ENCODE measurements around the gene GON4L.
"Not testable (repeated sequence)": the region's sequence is repeated elsewhere in the genome, so short reads cannot be mapped to it uniquely, and the experiment has no call there.

Gene GON4L

DNA sequence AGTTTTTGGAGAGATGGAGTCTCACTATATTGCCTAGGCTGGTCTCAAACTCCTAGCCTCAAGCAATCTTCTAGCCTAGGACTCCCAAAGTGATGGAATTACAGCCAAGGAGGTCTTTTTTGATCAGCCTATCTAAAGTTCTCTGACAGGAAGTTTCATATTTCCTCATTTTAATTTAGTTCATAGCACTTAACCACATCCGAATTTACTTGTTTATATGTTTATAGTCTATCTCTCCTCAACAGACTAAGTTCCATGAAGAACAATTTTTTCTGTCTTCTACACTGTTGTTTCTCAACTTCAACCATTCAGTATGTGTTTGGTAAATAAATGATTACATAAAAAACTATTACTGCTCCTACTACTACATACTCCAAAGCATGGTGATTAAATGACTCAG is 47.9 kb downstream of the GON4L start:
- no peak for DNase-seq

DNA sequence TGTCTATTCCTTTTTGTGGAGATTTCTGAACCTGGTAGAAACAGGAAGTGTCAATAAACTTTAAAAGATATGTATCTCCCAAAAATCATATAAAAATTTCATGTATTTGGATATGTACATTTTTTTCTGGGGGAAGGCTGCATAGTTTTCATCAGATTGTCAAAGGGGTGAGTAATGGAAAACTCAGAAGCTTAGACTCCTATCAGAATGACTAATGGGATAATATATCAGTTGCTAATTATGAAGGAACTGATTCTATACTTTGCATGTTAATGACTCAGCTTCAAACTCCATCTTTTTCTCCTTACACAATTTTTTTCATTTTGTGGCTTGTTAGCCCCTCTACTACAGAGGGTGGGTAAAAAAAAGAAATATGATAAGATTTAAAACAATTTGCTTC is 55.9 kb downstream of the GON4L start:
- no peak for DNase-seq

DNA sequence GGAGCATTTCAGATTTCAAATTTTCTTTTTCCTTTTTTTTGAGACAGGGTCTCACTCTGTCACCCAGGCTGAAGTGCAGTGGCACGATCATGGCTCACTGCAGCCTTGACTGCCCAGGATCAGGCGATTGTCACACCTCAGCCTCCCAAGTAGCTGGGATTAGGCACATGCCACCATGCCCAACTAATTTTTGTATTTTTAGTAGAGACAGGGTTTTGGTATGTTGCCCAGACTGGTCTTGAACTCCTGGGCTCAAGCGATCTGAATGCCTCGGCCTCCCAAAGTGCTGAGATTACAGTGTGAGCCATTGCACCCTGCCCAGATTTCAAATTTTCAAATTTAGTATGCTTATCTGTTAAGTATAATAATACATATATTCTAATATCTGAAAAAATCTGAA is 61.4 kb downstream of the GON4L start:
- DNase-seq = not testable (repeated sequence)

DNA sequence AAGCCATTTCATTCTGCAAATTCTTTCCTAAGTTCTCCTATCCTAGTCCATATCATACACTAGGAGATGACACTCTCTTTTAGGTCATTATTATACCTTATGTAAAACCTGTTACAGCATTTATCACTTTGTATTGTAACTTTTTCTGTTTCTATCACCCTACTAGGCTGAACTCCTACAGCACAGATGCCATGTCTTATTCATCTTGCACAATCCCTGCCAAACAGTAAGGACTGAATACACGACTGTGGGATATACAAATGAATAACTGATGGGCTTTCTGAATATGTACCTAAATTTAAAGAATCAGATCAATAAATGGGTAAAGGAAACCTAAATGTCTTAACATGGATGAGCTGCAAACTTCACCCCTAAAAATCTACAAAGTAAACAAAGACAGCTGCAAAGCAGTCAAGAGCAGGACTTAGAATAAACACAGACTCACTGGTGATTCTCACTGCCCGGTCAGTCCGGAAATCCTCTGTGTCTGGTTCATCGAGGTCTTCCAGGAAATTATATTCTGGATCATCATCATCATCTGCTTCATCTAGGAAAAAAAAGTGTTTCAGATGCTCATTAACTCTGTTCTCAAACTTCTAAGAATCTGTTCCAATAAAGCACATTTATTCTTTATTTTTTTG is 62.3 kb downstream of the GON4L start:
- DNase-seq = peak; percentile 20

DNA sequence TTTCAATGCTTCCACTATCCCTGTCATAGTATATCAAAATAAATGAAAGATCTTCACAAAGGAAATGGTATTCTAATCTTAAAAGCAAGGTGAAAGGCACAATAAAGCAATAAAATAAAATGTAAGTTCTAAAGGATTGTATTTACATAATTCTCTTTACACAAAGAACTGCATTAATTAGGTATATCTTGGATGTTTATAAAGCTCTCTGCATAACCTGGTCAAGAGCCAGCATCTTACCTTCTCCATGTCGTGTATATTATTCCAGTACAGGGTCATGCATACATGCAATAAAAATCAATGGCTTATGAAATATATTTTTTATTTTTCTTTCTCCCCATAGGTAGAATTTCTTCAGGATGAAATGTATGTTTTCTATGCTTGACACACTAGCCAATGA is 63.8 kb downstream of the GON4L start:
- DNase-seq = no peak

DNA sequence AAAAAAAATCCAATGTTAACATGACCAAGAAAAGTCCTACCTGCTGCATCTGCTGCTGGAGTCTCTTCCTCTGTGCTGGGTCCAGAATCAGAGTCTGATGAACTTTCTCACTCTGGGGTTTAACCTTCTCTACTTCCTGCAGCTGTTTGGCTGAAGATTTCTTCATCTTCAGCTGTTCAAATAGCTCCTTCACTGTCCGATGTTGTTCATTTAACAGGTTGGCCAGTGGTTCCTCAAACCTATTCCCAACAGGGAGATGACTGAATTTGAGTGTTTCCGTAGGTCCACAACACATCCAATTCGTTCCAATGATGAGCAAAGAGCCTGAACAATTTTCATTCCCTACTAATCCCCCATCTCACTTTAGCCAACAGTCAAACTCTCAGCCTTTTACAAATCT is 79.4 kb downstream of the GON4L start:
- no peak for DNase-seq

DNA sequence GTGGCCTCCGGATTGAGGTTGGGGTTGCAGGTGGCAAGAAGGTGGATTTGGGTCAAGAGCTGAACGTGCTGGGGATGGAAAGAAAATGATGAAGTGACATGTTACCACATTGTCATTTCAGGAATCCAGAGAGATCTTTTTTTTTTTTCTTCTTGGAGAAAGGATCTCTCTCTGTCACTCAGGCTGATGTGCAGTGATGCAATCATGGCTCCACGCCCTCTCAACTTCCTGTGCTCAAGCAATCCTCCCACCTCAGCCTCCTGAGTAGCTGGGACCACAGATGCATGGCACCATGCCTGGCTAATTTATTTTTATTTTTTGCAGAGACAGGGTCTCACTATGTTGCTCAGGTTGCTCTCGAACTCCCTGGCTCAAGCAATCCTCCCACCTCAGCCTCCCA is 80.6 kb downstream of the GON4L start:
- no peak for DNase-seq

DNA sequence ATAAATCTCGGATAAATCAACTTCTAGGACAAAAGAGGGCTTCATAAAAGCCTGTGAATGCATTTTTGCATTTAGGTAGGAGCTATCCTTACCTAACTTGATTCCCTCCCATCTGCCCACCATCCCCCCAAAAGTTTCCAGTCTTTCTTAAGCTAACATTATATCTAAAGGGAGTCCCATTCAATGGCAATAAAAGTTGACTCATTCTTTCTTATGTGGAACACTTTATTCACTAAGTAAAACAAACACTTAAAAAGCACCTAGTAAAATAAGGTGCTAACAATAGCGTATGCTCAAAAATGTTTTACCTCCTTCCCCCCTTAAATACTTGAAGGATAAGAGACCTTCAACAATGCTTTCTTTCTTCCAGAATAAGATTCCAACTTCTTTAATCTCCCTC is 83.8 kb downstream of the GON4L start:
- no peak for DNase-seq

DNA sequence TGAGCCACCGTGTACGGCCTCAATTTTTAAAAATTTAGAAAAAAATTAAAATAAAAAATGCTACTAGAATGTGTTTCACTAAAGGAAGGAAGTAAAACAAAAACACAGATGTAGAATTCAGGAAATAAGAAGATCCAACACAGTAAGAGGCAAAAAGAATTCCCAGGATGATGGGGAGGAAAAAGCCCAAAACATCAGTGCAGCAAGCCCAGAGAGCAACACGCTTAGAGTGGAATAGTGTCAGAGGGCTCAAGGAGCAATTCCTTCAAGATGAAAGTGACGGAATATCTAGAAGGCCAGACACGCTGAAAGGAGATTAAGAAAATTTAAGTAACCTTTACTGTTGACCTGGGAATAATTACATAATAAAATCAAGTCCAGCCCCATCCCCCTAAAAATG is 87.8 kb downstream of the GON4L start:
- no peak for DNase-seq

DNA sequence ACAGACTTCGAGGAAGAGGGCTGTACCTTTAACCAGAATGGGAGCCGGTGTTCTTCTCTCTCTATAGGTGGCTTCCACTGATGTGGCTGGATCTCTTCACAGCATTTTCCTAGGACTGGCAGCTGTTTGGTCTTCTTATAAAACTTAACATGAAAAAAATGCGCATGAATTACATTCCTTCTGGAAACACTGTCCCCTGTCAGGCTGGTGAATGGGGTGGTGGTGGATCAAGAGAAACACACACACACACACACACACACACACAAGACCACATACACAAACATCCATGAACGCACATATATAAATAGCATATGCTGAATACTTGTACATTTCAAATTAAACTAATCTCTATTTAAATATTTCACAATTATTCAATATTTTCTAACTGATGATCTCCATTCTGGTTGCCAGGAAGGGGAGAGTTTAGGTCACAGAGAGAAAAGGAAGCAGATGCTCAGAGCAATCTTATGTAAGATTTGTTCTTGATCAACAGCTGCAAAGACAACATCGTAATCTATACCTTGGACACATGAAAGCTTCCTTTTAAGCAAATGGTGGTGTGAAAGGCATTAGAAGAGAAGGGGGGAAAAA is 89.5 kb downstream of the GON4L start:
- DNase-seq = not testable (repeated sequence)

DNA sequence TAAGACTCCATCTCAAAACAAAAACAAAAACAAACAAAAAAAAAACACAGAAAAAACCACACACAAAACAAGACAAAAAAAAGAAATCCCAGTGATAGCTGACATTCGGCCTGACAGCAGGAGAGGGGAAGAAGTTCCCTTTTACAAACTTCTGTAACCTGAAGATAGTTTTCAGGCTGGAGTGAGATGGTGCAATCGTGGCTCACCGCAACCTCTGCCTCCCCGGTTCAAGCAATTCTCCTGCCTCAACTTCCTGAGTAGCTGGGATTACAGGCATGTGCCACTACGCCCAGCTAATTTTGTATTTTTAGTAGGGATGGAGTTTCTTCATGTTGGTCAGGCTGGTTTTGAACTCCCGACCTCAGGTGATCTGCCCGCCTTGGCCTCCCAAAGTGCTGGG is 93.0 kb downstream of the GON4L start:
- DNase-seq = not testable (repeated sequence)

DNA sequence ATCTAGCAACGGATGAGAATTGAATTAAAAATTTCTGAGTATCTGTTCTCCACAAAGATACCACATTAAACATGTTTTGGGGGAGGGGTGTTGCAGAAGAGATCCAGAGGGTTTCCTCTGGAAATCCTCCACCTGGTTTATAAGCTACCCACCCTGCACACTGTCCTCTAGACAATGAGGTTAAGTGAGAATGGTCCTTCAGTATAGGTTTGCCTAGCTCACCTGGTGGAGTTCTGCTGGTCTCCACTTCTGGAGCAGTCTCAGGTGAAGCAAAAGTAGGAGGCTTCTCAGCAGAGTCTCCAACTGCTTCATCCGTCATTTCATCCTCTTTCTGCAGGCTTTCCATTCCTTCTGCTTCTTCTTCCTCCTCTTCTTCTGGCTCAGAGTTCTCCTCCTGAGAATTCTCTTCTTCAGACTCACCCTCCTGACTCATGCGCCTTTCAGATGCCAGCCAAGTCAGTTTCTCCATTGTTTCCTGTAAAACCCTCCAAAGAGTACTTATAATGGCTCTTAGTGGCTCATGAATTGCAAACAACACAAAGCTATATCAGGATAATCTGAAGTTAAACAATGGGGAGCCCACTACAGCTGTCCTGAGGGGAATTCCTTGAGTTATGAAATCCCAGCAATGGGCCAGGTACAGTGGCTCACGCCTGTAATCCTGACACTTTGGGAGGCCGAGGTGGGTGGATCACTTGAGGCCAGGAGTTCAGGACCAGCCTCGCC is 93.8 kb downstream of the GON4L start:
- DNase-seq = not testable (repeated sequence)

DNA sequence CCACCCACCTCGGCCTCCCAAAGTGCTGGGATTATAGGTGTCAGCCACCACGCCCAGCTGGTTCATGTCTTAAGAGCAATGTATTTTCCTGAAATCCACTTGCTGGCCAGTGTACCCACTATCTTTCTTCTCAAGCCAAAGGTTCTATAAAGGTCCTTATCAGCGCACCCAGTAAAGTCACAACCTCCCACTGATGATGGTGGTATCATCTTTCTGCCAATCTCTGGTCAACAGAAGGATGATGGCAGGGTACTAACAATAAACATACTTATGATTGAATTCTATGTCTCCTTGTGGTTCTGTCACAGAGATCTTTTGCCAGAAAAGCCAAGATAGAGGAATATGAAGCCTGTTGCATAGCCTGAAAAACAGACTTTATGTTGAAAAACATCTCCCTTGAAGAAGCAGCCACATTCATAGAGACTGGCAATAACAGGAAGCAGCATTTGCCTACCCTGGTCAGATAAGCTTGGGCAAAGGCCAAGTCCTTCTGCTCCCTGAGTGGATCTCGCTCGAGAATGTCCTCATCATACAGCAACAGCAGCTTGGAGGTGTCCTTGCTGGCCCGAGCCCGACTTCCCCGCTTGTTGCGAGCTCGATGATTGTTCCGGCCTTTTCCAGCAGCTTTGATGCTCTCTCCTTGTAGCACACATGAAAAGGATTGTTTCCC is 95.1 kb downstream of the GON4L start:
- DNase-seq = no peak

DNA sequence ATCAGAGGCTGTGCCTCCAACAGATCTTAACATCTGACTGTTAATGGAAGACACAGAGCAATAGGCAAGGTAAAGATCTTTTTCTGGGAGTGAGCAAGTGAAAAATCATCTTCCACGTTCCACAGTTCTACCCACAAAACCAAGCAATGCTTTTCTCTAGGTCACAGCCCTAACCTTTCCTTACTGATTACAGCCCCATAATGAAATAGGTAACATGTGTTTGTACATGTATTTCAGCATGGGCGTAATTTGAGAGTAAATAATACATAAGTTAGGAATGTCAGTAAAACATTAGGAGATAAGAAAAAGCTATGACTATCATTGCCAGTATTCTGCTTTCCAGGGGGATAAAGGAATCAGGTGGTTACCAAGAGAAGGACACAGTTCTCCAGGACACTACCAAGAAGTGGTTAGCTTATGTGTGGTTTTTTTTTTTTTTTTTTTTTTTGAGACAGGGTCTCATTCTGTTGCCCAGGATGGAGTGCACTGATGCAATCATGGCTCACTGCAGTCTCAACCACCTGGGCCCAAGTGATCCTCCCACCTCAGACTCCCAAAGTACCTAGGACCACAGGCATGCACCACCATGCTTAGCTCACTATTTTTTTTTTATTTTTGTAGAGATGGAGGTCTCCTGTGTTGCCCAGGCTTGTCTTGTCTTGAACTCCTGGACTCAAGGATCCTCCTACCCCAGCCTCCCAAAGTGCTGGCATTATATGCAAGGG is 96.1 kb downstream of the GON4L start:
- DNase-seq = no peak

DNA sequence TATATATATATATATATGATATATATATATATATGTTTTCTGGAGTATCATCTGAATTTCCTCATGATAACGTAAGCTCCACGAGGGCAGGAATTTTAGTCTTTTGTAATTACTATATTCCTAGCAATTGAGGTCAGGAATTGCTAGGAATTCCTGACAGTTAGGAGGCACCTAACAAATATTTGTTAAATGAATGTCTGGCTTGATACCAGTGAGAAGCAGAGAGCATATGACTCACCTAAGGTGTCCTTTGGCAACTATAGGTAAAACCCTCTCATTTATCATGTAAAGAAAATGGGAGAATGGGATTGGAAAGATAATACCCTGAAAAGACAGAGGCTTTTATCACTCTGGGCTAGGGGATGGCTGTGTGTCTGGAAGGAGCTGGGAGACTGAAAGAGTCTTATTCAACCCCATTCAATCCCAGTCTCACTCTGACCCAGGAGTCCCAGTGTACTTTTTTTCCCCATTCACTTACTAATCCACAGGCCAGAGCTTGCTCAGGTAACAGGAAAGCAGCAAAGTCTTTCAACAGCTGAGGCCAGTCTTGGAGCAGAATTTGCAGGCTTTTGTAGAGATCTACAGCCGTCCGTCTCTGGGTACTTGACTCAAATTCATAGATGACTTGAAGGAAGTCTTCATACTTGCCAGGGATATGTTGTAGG is 96.9 kb downstream of the GON4L start:
- DNase-seq = no peak

DNA sequence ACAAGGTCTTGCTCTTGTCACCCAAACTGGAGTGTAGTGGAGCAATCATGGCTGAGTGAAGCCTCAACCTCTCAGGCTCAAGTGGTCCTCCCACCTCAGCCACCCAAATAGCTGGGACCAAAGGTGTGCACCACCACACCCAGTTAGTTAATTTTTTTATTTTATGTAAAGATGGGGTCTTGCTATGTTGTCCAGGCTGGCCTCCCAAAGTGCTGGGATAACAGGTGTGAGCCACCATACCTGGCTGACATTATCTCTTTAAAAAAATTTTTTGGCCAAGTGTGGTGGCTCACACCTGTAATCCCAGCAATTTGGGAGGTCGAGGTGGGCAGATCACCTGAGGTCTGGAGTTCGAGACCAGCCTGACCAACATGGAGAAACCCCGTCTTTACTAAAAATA is 98.0 kb downstream of the GON4L start:
- DNase-seq = not testable (repeated sequence)

DNA sequence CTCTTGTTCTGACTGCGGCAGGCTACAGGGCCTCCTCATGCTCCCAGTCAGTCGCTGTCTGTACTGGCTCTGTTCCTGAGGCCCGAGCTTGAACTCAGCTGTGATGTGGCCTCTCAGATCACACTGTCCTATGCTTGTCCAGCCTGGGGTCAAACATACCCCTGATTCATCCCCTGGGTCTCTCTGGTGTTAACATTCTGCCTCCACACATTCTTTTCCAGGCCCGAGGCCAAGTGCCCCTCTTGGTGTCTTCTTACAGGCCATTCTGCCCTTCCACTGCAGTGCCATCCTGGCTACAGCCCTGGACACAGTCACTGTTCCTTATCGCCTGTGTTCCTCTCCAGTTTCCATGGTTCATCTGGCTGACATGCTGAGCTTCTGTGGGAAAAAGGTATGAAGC is 108.9 kb downstream of the GON4L start:
- not testable (repeated sequence) for DNase-seq

DNA sequence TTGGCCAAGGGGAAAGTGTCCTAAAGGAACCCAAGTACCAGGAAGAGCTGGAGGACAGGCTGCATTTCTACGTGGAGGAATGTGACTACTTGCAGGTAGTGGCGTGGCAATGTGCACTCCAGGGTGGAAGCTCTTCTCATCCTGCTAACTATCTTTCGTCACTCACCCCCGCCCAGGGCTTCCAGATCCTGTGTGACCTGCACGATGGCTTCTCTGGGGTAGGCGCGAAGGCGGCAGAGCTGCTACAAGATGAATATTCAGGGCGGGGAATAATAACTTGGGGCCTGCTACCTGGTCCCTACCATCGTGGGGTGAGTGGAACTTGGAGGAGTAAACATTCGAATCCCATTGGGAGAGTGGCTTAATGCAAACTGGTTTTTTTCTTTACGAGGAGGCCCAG is 109.4 kb downstream of the GON4L start:
- not testable (repeated sequence) for DNase-seq

DNA sequence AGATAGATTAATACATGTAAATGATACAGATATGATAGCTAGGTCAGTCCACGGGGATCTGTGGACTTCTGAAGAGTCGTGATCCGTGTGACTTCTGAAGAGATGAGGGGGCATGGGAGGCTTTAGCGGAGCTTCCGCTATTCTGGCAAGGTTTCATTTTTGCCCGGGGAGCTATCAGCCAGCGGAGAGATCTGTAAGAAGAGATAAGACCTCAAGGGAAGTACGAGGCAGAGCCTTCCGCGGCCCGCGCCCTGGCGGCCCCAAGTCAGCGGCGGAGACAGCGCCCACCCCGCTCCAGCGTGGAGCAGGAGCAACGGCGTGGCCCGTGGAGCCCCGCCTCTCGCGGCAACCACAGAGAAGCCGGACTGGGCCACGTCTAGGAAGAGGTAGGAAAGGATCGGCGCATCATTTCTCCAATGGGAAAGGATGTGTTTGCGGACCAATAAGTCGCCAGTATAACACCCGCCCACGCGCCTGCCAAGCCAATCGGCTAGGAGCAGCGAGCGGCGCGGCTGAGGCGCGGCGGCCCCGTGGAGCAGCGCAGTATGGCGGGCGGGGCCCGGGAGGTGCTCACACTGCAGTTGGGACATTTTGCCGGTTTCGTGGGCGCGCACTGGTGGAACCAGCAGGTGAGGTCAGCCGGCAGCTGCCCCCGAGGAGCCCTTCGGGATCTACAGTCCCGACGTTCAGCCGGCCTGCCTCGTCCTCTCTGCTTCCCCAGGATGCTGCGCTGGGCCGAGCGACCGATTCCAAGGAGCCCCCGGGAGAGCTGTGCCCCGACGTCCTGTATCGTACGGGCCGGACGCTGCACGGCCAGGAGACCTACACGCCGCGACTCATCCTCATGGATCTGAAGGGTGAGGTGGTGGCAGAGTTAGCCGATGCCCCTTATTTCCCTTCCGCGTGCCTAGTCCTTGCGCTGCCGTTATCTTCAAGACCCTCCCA is 111.5 kb downstream of the GON4L start:
- DNase-seq = peak; percentile 95

DNA sequence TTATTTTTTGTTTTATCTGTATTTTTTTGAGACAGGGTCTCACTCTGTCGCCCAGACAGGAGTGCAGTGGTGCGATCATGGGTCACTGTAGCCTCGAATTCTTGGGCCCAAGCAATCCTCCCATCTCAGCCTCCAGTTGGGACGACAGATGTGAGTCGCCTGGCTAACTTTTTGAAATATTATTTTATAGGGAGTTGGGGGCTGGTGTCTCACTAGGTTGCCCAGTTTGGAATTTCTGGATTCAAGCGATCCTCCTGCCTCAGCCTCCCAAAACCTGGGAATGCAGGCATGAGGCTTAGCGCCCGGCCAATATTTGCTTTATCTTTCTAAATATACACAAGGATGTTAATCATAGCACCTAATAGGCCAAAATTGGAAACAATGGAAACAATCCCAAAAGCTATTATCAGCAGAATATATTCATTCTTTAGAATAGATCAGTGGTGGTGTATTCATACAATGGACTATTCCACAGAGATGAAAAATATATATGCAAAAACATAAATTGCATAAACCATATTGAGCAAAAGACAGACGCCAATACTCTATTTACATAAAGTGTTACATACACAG is 112.2 kb downstream of the GON4L start:
- no peak for DNase-seq

DNA sequence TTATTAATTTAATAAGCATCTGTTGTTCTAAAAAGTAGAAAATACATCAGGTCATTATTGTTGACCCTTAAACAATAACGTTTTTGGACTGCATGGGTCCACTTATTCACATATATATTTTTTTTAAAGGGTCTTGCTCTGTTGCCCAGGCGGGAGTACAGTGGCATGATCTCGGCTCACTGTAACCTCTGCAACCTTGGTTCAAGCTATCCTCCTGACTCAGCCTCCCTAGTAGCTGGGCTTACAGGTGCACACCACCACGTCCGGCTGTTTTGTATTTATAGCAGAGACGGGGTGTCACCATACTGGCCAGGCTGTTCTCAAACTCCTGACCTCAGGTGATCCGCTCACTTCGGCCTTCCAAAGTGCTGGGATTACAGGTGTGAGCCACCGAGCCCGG is 115.1 kb downstream of the GON4L start:
- no peak for DNase-seq

Data from NCI-H774 (cell line).